Loucy (cell line): ENCODE measurements around the gene TMEM217.
"Not testable (repeated sequence)": the region's sequence is repeated elsewhere in the genome, so short reads cannot be mapped to it uniquely, and the experiment has no call there.

Experiments used
- H2AFZ ChIP-seq: fragments of 200-600 bp; sonication (generic); 2 replicates; pipeline ENCODE4 v1.6.0; 2016; ENCODE audit warnings: antibody characterized with exemption, mild to moderate bottlenecking, low read length, moderate library complexity
- H3F3A ChIP-seq: fragments of 200-600 bp; 2 replicates; pipeline ENCODE4 v1.6.0; 2016; ENCODE audit warnings: antibody characterized with exemption, low read depth, mild to moderate bottlenecking
- H3K27me3 ChIP-seq: fragments of 200-600 bp; sonication (generic); 2 replicates; pipeline ENCODE4 v1.6.1; 2014; ENCODE audit warnings: low read length, mild to moderate bottlenecking; ENCODE audit not compliant: insufficient read depth, poor library complexity, severe bottlenecking
- H3K36me3 ChIP-seq: fragments of 200-600 bp; sonication (generic); 2 replicates; pipeline ENCODE4 v1.6.1; 2016; ENCODE audit warnings: low read length; ENCODE audit not compliant: insufficient read depth
- H3K4me1 ChIP-seq: fragments of 200-600 bp; sonication (generic); 2 replicates; pipeline ENCODE4 v1.5.1; 2014; ENCODE audit warnings: low read length, mild to moderate bottlenecking; ENCODE audit not compliant: insufficient read depth, poor library complexity, severe bottlenecking
- H3K4me2 ChIP-seq: fragments of 200-600 bp; sonication (generic); 2 replicates; pipeline ENCODE4 v1.6.0; 2014; ENCODE audit warnings: antibody characterized with exemption, low read length, low read depth, mild to moderate bottlenecking; ENCODE audit not compliant: poor library complexity, severe bottlenecking
- H3K4me3 ChIP-seq: fragments of 200-600 bp; sonication (generic); 2 replicates; pipeline ENCODE4 v1.5.1; 2014; ENCODE audit warnings: low read length, mild to moderate bottlenecking, mixed read lengths; ENCODE audit not compliant: poor library complexity, severe bottlenecking
- H3K79me2 ChIP-seq: fragments of 200-600 bp; sonication (generic); 2 replicates; pipeline ENCODE4 v1.6.1; 2014; ENCODE audit warnings: low read length; ENCODE audit not compliant: insufficient read depth
- H3K9ac ChIP-seq: fragments of 200-600 bp; sonication (generic); 2 replicates; pipeline ENCODE4 v1.6.0; 2014; ENCODE audit warnings: mild to moderate bottlenecking, low read depth, low read length, moderate library complexity; ENCODE audit not compliant: poor library complexity, severe bottlenecking
- H3K9me2 ChIP-seq: fragments of 200-600 bp; sonication (generic); replicated peaks from 2 replicates; pipeline ENCODE4 v1.6.1; 2016; ENCODE audit warnings: low read depth, low read length, mixed read lengths
- H3K9me3 ChIP-seq: fragments of 200-600 bp; sonication (generic); 2 replicates; pipeline ENCODE4 v1.6.1; 2014; ENCODE audit warnings: mild to moderate bottlenecking, antibody characterized with exemption, low read length, low read depth; ENCODE audit not compliant: insufficient read depth
- H4K20me1 ChIP-seq: fragments of 200-600 bp; sonication (generic); 2 replicates; pipeline ENCODE4 v1.6.0; 2014; ENCODE audit warnings: antibody characterized with exemption, low read length, mild to moderate bottlenecking; ENCODE audit not compliant: insufficient read depth, poor library complexity, severe bottlenecking
- EZH2phosphoT487 ChIP-seq: fragments of 200-600 bp; IDR thresholded peaks from 2 replicates; pipeline ENCODE4 v1.6.1; 2018; ENCODE audit warnings: antibody characterized with exemption, mild to moderate bottlenecking, moderate library complexity, borderline replicate concordance
- TF ChIP-seq, protein P1 (sequence below): fragments of 200-600 bp; sonication (generic); conservative IDR thresholded peaks from 2 replicates; pipeline ENCODE4 v1.5.1; 2014; ENCODE audit warnings: mild to moderate bottlenecking, antibody characterized with exemption, low read length

TMEM217 gene

DNA sequence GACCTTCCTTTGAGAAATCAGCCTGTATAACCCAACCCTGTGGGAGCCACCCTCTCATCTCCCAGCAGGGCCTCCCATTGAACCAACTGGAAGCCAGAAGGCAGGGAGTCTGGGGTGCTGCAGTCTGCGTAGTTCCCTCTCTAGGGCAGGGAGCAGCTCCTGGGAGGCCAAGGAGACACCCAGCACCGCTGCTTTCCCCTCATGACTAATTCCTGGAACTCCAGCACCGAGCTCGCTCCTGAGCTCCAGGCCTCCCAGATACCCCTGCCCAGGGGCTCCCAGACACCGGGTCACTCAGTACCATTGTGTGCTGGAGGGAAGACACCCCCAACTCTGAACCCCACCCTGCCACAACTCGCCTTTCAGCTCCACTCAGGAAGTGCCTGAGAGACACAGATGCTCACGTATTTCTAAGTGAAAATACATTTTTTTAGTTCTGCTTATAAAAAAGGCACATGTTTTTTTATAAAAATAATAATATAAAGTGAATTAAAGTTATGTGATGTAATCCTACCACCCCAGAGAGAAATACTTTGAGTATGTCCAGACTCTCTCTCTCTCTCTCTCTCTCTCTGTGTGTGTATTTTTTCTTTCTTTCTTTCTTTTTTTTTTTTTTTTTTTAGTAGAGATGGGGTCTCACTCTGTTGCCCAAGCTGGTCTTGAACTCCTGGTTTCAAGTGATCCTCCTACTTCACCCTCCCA, 70.5 kb downstream of the TMEM217 start:
- no peak overlapping the region for H3K9ac ChIP-seq
- no peaks in the 10 kb centered on the region for H3K79me2 ChIP-seq
- no peak overlapping the region for H3K4me3 ChIP-seq
- H3K9me3 ChIP-seq, result no peaks in the 10 kb centered on the region
- no peaks in the 10 kb centered on the region for H4K20me1 ChIP-seq
- peak overlapping the region; percentile 38; the same call in 1 of the 2 replicates for H2AFZ ChIP-seq
- no peaks in the 10 kb centered on the region for H3K27me3 ChIP-seq
- H3K4me1 ChIP-seq, result peaks cover 31% of the 10 kb centered on the region
- H3F3A ChIP-seq, result peaks cover 10% of the 10 kb centered on the region
- no peak overlapping the region for H3K4me2 ChIP-seq
- H3K36me3 ChIP-seq, result no peaks in the 10 kb centered on the region
- no peaks in the 10 kb centered on the region for H3K9me2 ChIP-seq
- no peak for TF ChIP-seq EZH2phosphoT487
- TF ChIP-seq, protein P1, sequence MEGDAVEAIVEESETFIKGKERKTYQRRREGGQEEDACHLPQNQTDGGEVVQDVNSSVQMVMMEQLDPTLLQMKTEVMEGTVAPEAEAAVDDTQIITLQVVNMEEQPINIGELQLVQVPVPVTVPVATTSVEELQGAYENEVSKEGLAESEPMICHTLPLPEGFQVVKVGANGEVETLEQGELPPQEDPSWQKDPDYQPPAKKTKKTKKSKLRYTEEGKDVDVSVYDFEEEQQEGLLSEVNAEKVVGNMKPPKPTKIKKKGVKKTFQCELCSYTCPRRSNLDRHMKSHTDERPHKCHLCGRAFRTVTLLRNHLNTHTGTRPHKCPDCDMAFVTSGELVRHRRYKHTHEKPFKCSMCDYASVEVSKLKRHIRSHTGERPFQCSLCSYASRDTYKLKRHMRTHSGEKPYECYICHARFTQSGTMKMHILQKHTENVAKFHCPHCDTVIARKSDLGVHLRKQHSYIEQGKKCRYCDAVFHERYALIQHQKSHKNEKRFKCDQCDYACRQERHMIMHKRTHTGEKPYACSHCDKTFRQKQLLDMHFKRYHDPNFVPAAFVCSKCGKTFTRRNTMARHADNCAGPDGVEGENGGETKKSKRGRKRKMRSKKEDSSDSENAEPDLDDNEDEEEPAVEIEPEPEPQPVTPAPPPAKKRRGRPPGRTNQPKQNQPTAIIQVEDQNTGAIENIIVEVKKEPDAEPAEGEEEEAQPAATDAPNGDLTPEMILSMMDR, result no peak

GRCh38 chr6:37185949-37186720, 71.8 kb downstream of the TMEM217 start:
- H3K9me2 ChIP-seq, H4K20me1 ChIP-seq, H3K4me3 ChIP-seq, H3K27me3 ChIP-seq, H2AFZ ChIP-seq, H3K9ac ChIP-seq, H3K79me2 ChIP-seq, H3K36me3 ChIP-seq, H3K4me2 ChIP-seq, H3K9me3 ChIP-seq: not testable (repeated sequence)
- peaks cover 10% of the 10 kb centered on the region for H3F3A ChIP-seq
- H3K4me1 ChIP-seq, result peaks cover 23% of the 10 kb centered on the region

- peak overlapping the region; percentile 66 for H3K9ac ChIP-seq
- H3K27me3 ChIP-seq, result no peaks in the 10 kb centered on the region
- no peaks in the 10 kb centered on the region for H3K36me3 ChIP-seq
- peak overlapping the region; percentile 61 for H3K4me3 ChIP-seq
- H3K4me2 ChIP-seq, result peak overlapping the region; percentile 81
- TF ChIP-seq EZH2phosphoT487, result no peak
- TF ChIP-seq, protein P1, result no peak
- peaks cover 15% of the 10 kb centered on the region for H3K4me1 ChIP-seq
- no peaks in the 10 kb centered on the region for H3K9me3 ChIP-seq
- no peaks in the 10 kb centered on the region for H4K20me1 ChIP-seq
- no peaks in the 10 kb centered on the region for H3K9me2 ChIP-seq
- no peaks in the 10 kb centered on the region for H3K79me2 ChIP-seq
- H2AFZ ChIP-seq, result no peak overlapping the region
- peaks cover 10% of the 10 kb centered on the region for H3F3A ChIP-seq
These were observed 75.0 kb downstream of the TMEM217 start for GRCh38 chr6:37182736-37183590.

DNA sequence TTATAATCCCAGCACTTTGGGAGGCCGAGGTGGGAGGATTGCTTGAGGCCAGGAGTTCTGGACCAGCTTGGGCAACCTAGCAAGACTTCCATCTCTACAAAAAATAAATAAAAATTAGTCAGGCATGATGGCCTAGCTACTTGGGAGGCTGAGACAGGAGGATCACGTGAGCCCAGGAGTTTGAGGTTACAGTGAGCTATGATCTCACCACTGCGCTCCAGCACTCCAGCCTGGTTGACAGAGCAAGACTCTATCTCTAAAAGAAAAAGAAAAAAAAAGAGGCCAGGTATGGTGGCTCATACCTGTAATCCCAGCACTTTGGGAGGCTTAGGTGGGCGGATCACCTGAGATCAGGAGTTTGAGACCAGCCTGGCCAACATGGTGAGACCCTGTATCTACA, 77.3 kb downstream of the TMEM217 start:
- H3K9ac ChIP-seq, H2AFZ ChIP-seq, H3K4me3 ChIP-seq, H3K4me2 ChIP-seq, H4K20me1 ChIP-seq, H3K9me2 ChIP-seq, H3K27me3 ChIP-seq, H3K36me3 ChIP-seq, H3K9me3 ChIP-seq, H3K79me2 ChIP-seq: not testable (repeated sequence)
- peaks cover 10% of the 10 kb centered on the region for H3F3A ChIP-seq
- H3K4me1 ChIP-seq, result peaks cover 15% of the 10 kb centered on the region
